Progenitor cell of endocrine pancreas (in vitro differentiated cells): ENCODE results near the gene RPTOR. TPM values are rescaled to one million over a fixed set of nuclear protein-coding genes. Genes with fewer than 3 reads are reported as not detected.

Source experiments
- DNase-seq: peaks from one replicate; pipeline ENCODE4 v3.0.0; 2021; ENCODE audit warnings: low spot score; ENCODE audit not compliant: unreplicated experiment
- H3K27ac Mint-ChIP-seq: 2 replicates; pipeline ENCODE4 v1.8.0; 2021; ENCODE audit warnings: mild to moderate bottlenecking, moderate library complexity, mixed read lengths
- H3K27me3 Mint-ChIP-seq: 2 replicates; pipeline ENCODE4 v1.8.0; 2021; ENCODE audit warnings: mixed read lengths
- H3K36me3 Mint-ChIP-seq: 2 replicates; pipeline ENCODE4 v1.8.0; 2022; ENCODE audit warnings: mixed read lengths; ENCODE audit not compliant: insufficient read depth
- H3K4me1 Mint-ChIP-seq: 2 replicates; pipeline ENCODE4 v1.8.0; 2021; ENCODE audit warnings: low read depth, mixed read lengths
- H3K4me3 Mint-ChIP-seq: 2 replicates; pipeline ENCODE4 v1.8.0; 2021; ENCODE audit warnings: low read depth, mild to moderate bottlenecking, moderate library complexity, mixed read lengths
- H3K9me3 Mint-ChIP-seq: 2 replicates; pipeline ENCODE4 v1.8.0; 2021; ENCODE audit warnings: low read depth, mixed read lengths
- CTCF ChIP-seq: fragments of 200-600 bp; sonication (generic); IDR thresholded peaks from one replicate; pipeline ENCODE4 v1.5.0; 2021; ENCODE audit warnings: antibody characterized with exemption, mild to moderate bottlenecking; ENCODE audit not compliant: unreplicated experiment
- total RNA-seq: library from RNA; stranded (reverse); gene quantifications from 2 replicates; pipeline ENCODE4 v1.2.1, GENCODE V29; 2021

RPTOR gene
- total RNA-seq, 1 donor from 2014 or later: 40.0 TPM

GRCh38 chr17:80956321-80957190 is 411.9 kb downstream of the RPTOR start:
- H3K9me3 Mint-ChIP-seq: no peaks in the 10 kb centered on the region
- TF ChIP-seq CTCF: no peak
- no peak for DNase-seq
- no peaks in the 10 kb centered on the region for H3K27me3 Mint-ChIP-seq
- H3K4me3 Mint-ChIP-seq: no peak overlapping the region
- no peaks in the 10 kb centered on the region for H3K4me1 Mint-ChIP-seq
- no peak overlapping the region for H3K27ac Mint-ChIP-seq
- peaks cover 7% of the 10 kb centered on the region for H3K36me3 Mint-ChIP-seq

- TF ChIP-seq CTCF: no peak
- peaks cover 7% of the 10 kb centered on the region for H3K36me3 Mint-ChIP-seq
- no peaks in the 10 kb centered on the region for H3K4me1 Mint-ChIP-seq
- no peak for DNase-seq
- H3K9me3 Mint-ChIP-seq: no peaks in the 10 kb centered on the region
- no peak overlapping the region for H3K27ac Mint-ChIP-seq
- no peak overlapping the region for H3K4me3 Mint-ChIP-seq
- H3K27me3 Mint-ChIP-seq: no peaks in the 10 kb centered on the region
Observed at GRCh38 chr17:80957461-80957941, 412.9 kb downstream of the RPTOR start.

- H3K27ac Mint-ChIP-seq: no peak overlapping the region
- no peaks in the 10 kb centered on the region for H3K27me3 Mint-ChIP-seq
- no peak overlapping the region for H3K4me3 Mint-ChIP-seq
- DNase-seq: no peak
- TF ChIP-seq CTCF: no peak
- H3K36me3 Mint-ChIP-seq: peaks cover 9% of the 10 kb centered on the region
- H3K4me1 Mint-ChIP-seq: no peaks in the 10 kb centered on the region
- no peaks in the 10 kb centered on the region for H3K9me3 Mint-ChIP-seq
Observed at GRCh38 chr17:80959330-80960036, 414.8 kb downstream of the RPTOR start.

- no peak for TF ChIP-seq CTCF
- Mint-ChIP-seq H3K27me3 (no peaks in the 10 kb centered on the region), H3K27ac (no peak overlapping the region), H3K4me1 (no peaks in the 10 kb centered on the region), H3K4me3 (no peak overlapping the region), H3K9me3 (no peaks in the 10 kb centered on the region), H3K36me3 (peaks cover 5% of the 10 kb centered on the region)
- DNase-seq: no peak
Observed at GRCh38 chr17:80960037-80960796, 415.6 kb downstream of the RPTOR start.
